Fibroblast of skin of abdomen (primary cell): ENCODE results near the gene PHF20.
A peak's percentile ranks its signal among the peaks of the same experiment; 100 is the strongest.
"Not testable (repeated sequence)": the region's sequence is repeated elsewhere in the genome, so short reads cannot be mapped to it uniquely, and the experiment has no call there.

Source experiments
- DNase-seq: peaks from one replicate; pipeline ENCODE4 v3.0.0-alpha.2; 2013

The PHF20 gene

DNA sequence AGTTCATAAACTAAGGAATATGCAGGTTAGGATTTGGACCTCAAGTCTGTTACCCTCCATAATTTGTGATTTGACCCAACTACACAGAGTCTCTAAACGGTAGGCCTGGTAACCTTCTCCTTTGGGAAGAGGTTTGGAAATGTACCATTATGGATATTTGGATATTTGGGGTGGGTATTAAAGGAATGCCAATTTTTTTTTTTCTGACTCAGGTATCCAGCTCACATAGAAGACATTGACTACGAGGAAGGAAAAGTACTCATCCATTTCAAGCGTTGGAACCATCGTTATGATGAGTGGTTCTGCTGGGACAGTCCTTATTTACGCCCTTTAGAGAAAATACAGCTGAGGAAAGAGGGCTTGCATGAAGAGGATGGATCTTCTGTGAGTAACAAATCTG, 70.5 kb downstream of the PHF20 start:
- DNase-seq: no peak

DNA sequence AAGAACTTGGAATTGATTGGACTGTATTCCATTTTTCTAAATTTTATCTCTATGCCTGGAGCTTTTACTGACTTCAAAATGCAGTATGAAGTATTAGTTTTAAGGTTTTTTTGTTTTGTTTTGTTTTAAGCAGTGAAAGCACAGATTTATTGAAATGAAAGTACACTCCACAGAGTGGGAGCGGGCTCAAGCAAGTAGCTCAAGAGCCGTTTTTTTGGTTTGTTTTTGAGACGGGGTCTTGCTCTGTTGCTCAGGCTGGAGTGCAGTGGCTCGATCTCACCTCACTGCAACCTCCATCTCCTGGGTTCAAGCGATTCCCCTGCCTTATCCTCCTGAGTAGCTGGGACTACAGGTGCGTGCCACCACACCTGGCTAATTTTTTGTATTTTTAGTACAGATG, 72.1 kb downstream of the PHF20 start:
- not testable (repeated sequence) for DNase-seq

DNA sequence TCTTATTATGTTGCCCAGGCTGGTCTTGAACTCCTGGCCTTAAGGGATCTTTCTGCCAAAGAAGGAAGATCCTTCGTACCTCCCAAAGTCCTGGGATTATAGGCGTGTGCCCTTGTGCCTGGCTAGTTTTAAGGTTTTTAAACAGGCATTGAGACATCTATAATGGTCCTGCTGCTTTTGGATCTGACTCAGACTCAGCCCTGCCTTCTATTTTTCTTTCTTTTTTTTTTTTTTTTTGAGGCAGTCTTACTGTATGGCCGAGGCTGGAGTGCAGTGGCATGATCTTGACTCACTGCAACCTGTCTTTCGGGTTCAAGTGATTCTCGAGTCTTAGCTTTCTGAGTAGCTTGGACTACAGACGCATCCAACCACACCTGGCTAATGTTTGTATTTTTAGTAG, 73.7 kb downstream of the PHF20 start:
- DNase-seq: peak; percentile 6

DNA sequence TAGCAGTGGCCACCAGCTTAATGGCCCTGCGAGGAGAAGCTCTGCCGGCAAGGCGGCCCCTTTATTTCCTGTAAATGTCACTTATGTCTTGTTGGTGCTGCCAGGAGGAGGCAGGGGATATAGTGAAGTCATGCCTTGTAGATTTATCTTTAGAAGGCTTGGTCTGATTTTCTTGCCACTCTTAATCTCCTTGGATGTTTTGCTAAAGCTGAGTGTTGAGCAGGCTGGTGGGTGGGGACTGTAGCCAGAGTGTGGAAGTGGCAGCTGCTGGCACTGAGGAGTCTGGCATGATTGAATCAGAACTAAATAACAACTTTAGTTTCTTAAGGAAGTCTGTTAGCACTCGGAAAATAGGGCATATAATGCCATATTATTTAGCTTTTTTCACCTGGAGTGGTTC, 77.9 kb downstream of the PHF20 start:
- no peak for DNase-seq

DNA sequence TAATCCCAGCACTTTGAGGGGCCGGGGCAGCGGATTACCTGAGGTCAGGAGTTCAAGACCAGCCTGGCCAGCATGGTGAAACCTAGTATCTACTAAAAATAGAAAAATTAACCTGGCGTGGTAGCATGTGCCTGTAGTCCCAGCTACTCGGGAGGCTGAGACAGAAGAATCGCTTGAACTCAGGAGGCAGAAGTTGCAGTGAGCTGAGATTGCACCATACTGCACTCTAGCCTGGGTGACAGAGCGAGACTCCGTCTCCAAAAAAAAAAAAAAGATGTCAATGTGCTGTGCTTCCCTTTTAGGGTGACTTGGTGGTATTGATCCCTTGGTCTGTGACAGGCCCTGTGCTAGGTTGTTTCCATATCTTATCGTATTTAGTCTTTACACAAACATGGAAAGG, 79.8 kb downstream of the PHF20 start:
- not testable (repeated sequence) for DNase-seq

DNA sequence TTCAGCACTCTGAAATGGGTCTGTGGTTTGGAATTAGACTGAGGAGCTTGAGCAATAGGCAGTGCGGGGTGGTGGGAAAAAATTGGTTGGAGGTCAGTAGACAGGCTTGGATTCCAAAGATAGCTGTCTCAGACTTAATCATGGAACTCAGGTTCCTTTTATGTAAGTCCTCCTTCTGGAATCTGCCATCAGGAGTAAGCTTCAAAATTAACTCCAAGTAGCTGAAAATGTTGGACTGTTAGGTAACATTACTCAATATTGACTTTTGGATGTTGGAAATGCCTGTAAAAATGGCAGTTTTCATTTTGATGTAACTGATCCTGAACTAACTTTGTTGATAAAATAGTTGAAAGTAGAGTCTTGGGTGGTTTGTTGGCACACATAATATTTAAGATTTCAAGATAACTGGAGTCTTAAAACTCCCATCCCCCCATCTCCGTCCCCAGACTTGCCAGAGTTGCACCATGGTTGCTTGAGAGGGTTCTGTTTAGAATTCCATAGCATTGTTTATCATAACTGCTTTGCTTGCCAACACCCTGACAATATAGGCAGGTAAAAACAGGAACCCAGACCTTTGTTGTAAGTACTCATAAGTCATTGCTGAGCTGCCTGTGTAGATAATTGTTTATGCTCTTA, 83.0 kb downstream of the PHF20 start:
- DNase-seq: peak; percentile 25

DNA sequence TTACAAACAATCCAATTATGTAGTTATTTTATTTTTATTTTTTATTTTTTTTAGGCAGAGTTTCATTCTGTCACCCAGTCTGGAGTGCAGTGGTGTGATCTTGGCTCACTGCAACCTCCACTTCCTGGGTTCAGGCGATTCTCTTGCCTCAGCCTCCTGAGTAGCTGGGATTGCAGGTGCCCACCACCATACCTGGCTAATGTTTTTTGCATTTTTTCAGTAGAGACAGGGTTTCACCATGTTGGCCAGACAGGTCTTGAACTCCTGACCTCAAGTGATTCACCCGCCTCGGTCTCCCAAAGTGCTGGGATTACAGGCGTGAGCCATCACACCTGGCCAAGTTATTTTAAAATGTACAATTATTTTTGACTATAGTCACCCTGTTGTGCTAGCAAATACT, 83.8 kb downstream of the PHF20 start:
- DNase-seq: not testable (repeated sequence)

DNA sequence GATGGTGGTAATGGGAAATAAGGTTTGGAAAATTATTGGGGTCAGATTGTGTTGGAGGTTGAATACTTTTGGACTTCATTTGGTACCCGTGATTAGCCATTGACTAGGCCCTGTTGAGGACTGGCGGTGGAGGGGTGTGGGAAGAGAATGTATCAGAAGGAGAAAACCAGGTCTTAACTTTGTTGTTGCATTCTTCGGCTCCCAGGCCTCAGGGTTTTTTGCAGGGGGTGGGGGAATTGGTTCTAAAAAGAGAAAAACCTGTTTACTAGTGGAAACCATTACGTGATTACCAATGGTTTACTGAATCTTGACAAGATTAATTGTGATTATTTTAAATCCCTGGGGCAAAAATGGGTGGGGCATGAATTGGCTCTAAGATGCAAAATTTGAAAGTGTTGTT, 85.1 kb downstream of the PHF20 start:
- no peak for DNase-seq

DNA sequence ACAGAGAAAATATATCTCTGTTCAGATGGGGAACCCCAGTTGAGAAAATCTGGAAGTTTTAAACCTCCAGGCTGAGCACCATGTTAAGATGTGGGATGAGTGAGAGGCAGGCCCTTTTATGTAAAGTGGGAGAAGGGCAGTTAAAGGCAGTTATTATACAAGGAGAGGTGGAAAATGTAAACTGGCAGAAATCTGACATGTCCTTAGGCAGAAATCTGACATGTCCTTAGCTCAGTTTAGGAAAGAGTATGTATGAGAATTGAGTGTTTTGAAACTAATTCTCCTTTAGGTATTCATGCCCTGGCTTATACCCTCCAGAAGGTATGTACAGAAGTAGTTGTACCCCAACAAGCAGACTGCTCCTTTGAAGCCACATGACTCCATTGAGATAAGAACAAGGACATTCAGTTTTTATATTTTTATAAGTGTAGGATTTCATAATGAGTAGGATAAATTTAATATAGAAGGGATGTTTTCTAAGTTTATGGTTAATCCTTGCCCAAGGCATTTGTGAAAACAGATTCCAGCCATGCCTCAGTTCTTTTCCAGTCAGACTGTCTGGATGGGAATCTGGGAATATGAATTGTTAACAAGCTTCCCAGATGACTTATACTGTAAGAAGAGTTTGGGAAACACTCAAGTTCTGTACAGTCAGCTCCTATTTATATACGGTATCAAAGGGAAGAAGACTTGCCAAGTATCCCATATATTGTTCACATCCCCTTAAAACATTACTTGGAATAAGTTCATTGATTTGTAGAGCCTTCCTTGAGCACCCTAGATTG, 94.8 kb downstream of the PHF20 start:
- DNase-seq: peak; percentile 70

DNA sequence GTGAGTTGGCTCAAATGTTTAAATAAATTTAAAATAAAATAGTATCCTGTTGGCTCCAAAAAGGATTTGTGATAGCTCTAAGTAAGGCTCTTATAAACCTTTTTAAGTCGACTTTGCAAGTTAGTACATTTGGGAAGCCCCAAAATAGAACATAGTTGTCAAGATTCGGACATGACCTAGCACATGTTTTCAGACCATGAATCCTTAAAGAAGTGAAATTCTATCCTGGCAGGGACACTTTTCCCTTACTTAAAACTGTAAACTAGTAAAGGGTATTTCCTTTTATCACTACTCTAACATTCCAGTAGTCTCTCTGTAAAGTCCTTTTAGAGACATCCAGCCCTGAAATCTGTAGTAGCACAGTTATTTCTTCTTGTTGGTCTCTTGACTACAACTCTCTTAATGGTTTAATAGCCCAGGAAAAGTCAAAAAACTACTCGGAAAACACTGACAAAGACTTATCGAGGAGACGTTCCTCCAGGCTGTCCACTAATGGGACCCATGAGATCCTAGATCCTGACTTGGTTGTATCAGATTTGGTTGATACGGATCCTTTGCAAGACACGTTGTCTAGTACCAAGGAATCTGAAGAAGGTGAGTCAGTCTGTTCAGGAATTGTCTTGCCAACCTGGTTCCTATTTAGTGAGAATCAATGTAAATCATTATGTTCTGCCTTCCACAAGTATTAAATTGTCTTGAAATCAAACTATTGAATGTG, 98.9 kb downstream of the PHF20 start:
- DNase-seq: no peak

DNA sequence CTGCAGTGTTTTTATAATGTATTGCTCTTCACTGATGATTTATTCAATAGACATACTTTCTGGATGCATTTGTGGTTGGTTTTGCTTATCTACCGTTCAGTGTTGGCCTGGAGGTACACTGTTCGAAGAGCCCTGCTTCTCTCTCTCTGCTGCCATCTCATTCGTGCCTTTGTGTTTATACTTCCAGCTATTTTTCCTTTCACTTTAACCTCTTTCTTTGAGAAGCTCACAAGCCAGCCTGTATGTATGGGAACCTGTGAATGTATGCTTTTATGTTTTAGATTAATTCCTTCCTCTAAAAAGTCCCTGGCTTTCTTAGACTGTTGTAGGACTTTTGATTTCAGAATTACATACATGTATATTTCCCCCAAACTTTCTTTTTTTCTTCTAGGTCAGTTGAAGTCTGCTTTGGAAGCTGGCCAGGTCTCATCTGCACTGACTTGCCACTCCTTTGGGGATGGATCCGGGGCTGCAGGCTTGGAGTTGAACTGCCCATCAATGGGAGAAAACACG, 99.5 kb downstream of the PHF20 start:
- peak; percentile 24 for DNase-seq

DNA sequence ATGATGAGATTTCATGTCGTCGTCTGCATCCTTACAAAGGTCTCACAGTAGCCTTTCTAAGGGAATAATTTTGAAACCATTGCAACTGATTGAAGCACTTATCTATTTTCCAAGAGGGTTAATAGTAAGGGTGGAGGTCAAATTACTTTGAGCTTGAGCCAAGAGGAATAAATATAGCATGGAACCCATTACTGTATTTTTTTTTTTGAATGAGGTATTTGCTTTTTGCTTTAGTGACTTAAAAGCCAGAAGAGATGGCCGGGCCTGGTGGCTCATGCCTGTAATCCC, 104.2 kb downstream of the PHF20 start:
- DNase-seq: no peak

DNA sequence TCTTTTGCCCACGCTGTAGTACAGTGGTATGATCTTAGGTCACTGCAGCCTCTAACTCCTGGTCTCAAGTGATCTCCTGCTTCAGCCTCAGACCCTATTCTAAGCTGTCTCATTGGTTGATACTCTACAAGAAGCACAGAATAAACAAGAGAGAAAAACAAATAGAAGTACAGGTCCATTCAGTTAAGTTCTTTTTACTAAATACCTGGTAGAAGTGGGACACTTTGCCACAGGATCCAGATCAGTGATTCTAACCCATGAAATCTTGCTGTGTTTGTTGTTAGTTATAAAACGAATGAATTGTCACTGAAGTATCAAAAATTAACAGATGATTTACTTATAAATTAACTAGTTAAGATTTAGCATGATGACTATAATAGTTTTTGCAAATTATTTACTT, 105.8 kb downstream of the PHF20 start:
- DNase-seq: no peak

DNA sequence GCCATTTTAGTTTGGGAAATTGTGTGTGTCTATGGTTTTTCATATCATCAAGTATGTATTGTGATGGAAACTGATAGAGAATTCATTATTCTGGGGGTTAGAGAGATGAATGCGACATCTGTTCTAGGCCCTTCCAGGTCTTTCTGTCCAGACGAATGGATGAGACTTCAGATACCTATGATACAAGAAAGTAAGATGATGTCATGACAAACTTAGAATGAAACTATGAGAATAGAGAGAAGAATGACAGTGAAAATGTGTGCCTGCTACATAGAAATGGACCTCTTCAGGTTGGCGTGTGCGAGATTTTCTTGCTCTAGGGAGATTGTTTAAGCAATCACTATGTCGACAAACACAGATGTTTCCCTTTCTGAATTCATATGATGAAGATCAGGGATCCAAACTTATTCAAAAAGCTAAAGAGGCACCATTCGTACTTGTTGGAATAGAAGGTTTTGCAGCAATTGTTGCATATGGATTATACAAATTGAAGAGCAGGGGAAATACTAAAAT, 106.4 kb downstream of the PHF20 start:
- DNase-seq: no peak

DNA sequence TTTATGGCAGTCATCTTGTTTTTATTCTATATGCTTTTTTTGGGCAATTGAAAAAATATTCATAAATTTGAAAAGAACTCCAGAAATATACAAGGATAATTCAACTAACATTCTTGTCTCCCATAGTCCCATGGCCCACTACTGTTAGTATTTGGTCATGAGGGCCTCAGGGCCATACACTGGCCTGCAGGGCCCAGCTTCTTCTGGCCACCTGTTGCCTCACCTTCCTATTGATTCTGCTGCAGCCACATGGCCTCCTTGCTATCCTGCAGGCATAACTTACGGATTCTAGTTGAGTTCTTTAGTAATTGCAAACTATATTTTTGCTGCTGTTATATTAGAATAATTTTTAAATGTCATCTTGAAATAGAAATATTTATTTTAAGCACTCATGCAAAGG, 109.9 kb downstream of the PHF20 start:
- no peak for DNase-seq

DNA sequence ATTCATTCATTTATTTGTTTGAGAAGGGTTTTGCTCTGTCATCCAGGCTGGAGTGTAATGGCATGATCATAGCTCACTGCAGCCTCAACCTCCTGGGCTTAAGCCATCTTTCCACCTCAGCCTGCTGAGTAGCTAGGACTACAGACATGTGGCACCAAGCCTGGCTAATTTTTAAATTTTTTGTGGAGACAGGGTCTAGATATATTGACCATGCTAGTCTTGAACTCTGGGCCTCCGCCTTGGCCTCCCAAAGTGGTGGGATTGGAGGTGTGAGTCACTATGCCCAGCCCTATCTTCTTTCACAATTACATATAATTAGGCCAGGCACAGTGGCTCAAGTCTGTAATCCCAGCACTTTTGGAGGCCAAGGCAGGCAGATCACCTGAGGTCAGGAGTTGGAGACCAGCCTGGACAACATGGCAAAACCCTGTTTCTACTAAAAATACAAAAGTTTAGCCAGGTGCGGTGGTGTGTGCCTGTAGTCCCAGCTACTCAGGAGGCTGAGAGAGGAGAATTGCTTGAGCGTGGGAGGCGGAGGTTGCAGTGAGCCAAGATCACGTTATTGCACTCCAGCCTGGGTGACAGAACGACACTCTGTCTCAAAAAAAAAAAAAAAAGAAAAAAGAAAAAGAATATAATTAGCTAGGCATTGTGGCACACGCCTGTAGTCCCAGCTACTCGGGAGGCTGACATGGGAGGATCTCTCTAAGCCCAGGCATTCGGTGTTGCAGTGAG, 110.8 kb downstream of the PHF20 start:
- DNase-seq: not testable (repeated sequence)

DNA sequence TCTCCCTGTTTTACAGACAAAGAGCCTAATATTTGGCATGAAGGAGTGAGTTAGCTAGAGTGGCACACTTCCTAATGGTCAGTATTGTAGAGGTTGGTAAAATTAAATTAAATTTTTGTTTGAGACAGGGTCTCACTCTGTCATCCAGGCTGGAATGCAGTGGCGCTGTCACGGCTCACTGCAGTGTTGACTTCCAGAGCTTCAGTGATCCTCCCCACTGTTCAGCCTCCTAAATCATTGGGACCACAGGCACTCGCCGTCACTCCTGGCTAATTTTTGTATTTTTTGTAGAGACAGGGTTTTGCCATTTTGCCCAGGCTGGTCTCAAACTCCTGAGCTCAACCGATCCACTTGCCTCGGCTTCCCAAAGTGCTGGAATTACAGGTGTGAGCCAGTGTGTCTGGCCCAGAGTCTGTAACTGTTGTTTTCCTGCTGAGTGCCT, 111.5 kb downstream of the PHF20 start:
- no peak for DNase-seq

DNA sequence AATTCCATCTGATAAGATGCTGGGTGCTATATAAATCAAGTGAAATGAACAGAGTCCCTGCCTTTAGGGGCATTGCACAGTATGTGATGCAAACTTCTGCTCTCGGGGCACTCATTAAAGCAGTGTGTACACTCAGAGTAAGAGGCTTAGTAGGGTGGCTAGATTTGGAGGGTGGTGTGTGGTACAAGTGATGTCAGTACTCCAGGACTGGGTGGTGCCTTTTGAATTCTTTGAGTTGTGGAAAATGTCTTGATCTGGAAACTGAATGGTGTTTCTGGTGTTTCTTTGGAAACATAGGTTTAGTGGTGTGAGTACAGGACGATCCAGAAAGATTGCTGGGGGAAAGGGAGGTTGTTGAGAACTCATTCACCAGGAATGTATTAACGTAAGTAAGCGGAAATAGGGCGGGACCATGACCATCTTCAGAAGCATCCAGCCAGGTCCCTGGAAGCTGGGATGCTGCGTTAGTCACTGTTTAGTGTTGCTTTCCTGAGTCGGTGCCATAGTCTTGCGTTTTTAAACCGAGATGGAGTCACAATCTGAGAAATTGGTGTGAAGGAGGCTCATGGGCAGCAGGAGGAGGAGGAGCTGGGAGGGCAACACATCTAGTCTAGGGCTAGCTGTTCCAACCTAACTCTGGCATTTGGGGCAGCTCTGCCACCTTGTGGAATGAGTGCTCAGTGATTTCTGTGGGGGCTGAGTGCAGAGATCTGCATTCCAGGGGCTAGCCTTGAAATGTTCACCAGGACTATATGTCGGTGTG, 112.1 kb downstream of the PHF20 start:
- DNase-seq: peak; percentile 99

DNA sequence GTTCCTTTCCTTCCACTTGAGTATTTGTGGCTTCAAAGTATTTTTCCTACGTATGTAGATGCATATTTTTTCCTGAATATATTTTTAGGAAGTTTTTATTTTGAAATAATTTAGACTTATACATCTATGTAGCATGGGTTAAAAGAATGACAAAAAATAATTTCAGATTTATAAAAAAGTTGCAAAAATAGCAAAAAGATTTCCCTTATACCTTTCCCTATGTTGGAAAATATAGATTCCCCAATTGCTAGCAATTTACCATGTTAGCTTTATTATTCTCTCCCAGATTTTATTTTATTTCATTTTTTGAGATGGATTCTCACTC, 112.7 kb downstream of the PHF20 start:
- no peak for DNase-seq

DNA sequence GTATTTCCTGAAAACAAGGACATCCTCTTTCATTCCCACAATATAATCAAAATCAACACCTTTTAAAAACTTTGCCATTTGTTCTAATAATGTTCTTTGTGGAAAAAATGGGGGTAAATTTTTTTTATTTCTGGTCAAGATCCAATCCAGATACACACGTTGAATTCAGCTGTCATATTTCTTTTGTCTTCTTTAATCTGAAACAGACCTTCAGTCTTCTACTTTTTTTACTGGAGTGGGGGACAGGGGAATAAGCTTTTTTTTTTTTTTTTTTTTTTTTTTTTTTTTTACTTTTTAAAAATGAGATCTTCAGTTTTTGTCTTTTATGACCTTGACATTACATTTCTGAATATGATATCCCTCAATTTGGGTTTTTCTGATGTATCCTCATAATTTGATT, 113.4 kb downstream of the PHF20 start:
- no peak for DNase-seq

DNA sequence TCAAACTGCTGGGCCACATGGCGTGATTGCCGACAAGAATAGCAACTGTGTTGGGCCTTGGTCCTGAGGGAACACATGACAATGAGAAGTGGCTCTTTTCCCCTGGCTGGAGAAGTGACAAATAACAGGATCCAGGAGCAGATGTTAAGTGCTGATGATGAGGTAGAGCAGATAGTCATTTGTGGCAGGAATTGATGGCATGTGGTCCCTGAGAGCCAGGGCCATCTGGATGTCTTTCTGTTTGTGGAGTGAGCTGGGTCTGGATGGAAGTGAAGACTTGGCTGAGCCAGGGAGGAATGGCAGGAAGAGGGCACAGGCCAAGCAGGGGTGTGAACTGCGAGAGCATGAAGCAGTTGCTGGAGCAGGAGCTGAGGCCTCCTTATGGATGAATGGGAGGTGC, 114.7 kb downstream of the PHF20 start:
- no peak for DNase-seq

DNA sequence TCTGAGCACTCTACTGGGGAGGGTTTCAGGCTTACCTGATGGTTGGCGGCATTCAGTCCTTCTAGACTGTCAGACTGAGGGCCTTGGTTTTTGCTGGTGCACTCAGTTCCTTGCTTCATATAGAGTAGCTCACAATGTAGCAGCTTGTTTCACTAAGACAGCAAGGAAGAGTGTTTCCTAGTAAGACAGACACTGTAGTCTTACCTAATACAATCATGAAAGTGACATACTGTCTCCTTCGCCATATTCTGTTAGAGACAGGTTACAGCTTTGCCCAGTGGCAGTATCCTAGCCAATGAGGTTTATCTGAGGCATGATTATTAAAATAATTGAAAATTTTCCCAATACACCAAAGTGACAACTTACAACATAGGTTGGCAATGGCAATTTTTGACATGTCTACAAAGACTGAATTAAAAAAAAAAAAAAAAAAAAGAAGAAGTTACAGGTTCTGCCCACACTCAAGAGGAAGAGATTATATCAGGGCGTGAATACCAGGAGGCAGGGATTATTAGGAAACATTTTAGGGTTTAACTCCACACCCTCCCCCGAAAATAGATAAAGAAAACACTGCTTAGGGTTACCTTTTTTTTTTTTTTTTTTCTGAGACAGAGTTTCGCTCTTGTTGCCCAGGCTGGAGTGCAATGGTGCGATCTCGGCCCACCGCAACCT, 115.7 kb downstream of the PHF20 start:
- no peak for DNase-seq
